LoVo (cell line): ENCODE measurements around the gene AIG1.
"Not testable (repeated sequence)": the region's sequence is repeated elsewhere in the genome, so short reads cannot be mapped to it uniquely, and the experiment has no call there.

Source experiments
- DNase-seq: peaks from one replicate; pipeline ENCODE4 v3.0.0-alpha.2; 2016; ENCODE audit warnings: low spot score

Gene AIG1

GRCh38 chr6:143127941-143128680 lies 67.4 kb downstream of the AIG1 start:
- no peak for DNase-seq

GRCh38 chr6:143128681-143129015 lies 68.0 kb downstream of the AIG1 start:
- no peak for DNase-seq

GRCh38 chr6:143130928-143131327 lies 70.2 kb downstream of the AIG1 start:
- no peak for DNase-seq

- no peak for DNase-seq
Measured at GRCh38 chr6:143135325-143135724, 74.6 kb downstream of the AIG1 start.

GRCh38 chr6:143135797-143136561 lies 75.3 kb downstream of the AIG1 start:
- DNase-seq, result no peak

- no peak for DNase-seq
Measured at GRCh38 chr6:143136647-143137046, 76.0 kb downstream of the AIG1 start.

GRCh38 chr6:143139239-143139784 lies 78.6 kb downstream of the AIG1 start:
- no peak for DNase-seq

- not testable (repeated sequence) for DNase-seq
Measured at GRCh38 chr6:143139884-143140283, 79.2 kb downstream of the AIG1 start.

- DNase-seq, result no peak
Measured at GRCh38 chr6:143140767-143141166, 80.1 kb downstream of the AIG1 start.

GRCh38 chr6:143141442-143141841 lies 80.8 kb downstream of the AIG1 start:
- no peak for DNase-seq

GRCh38 chr6:143146186-143146851 lies 85.6 kb downstream of the AIG1 start:
- DNase-seq, result no peak

GRCh38 chr6:143149771-143150170 lies 89.1 kb downstream of the AIG1 start:
- DNase-seq, result no peak

GRCh38 chr6:143150281-143150680 lies 89.6 kb downstream of the AIG1 start:
- no peak for DNase-seq

- DNase-seq, result no peak
Measured at GRCh38 chr6:143151381-143151780, 90.7 kb downstream of the AIG1 start.

GRCh38 chr6:143155681-143156080 lies 95.0 kb downstream of the AIG1 start:
- DNase-seq, result no peak

- no peak for DNase-seq
Measured at GRCh38 chr6:143157131-143157530, 96.4 kb downstream of the AIG1 start.

- no peak for DNase-seq
Measured at GRCh38 chr6:143158113-143158581, 97.5 kb downstream of the AIG1 start.

- no peak for DNase-seq
Measured at GRCh38 chr6:143159001-143159400, 98.3 kb downstream of the AIG1 start.

GRCh38 chr6:143160015-143160414 lies 99.3 kb downstream of the AIG1 start:
- DNase-seq, result no peak

- no peak for DNase-seq
Measured at GRCh38 chr6:143160439-143161220, 99.9 kb downstream of the AIG1 start.

- DNase-seq, result no peak
Measured at GRCh38 chr6:143163621-143164020, 102.9 kb downstream of the AIG1 start.

- no peak for DNase-seq
Measured at GRCh38 chr6:143164565-143165105, 103.9 kb downstream of the AIG1 start.
